ENCODE results near the gene ZCCHC4. TPM values are rescaled to one million over a fixed set of nuclear protein-coding genes. Genes with fewer than 3 reads are reported as not detected.

Gene ZCCHC4
- total RNA-seq, 1 donor from 2014 or later, result 12.7 TPM

DNA sequence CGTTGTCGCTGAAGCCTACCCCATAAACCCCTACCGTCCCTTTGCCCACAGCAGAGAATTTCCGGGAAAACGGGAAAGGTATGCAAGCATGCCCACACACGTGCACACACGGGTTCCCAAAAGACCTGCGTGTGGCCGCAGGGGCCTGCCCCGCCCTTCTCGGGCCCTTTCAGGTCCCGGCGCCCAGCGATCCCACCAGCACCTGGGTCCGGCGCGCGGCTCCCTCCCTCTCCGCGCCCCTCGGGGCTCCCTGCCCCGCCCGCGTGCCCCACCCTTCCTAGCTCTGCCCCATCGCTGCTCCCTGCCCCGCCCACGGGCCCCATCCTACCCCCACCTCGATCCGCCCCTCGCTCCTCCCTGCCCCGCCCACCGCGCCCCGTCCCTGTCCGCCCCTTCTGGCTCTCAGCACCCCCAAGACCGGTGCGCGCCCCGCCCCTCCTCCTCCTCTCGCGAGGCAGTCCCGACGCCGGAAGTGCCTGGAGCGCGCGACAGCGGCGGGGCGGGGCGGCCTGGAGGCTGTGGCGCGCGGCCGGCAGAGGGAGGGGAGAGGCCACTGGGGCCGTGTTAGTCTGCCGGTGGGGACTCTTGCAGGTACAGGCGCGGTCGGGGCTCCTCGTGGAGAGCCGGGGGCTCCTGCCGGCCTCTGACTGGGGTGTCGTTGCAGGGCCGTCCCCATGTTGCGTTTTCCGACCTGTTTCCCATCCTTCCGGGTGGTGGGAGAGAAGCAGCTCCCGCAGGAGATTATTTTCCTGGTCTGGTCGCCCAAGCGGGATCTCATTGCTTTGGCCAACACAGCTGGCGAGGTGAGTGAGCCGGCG lies 64.4 kb downstream of the ZCCHC4 start, which contains the start of gene ANAPC4:
Gene ANAPC4 (plus strand): TSS at position 510 of the 818 bp plus-strand sequence. CDS start 165 bp downstream, at position 675.
- intact Hi-C loops (cut with micrococcal nuclease), result loop anchor here (1.0 to 5.0 kb wide), 8 partner anchors 45 to 1205 kb away; partner anchors contain the start of genes DHX15, PI4K2B, SEPSECS and SMIM20

DNA sequence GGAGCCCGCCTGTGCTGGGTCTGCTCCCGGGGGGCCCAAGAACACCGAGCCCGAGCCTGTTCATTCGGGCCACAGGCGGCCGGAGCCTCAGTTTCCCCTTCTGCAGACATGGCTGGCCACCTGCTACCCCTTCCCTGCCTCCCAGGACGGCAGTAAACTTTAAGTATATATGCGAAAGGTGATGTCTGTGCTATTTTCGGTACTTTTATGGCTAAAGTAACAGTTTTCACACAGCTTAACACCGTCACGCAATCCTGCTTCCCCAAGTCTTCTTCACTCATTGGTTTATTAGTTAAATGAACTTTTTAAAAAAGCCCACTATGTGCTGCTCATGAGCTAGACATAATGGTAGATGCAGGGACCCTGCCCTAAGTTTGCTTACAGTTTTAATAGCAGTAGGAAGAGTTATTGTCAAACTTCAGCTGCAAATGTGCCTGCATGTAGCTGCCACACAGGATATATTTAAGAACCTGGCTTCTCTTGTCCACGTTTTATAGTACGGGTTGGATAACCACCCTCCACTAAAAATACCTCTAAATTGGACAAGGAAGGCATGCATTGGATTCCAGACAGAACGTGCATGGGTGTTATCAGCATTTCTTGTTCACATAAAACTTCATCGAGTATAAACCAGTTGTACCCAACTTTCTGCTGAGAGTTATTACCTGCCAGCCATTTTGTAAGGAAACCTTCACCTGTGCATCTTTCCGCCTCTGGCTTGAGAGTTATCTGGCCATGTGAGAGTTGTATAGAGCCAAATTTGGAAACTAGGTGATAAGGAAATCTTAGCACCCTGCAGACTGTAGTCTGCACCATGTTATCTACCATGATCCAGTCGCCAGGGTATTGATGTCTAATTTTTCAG lies 65.2 kb downstream of the ZCCHC4 start:
- intact Hi-C loops (cut with micrococcal nuclease), result loop anchor here (1.0 to 5.0 kb wide), 8 partner anchors 46 to 1204 kb away; partner anchors contain the start of genes DHX15, PI4K2B, SEPSECS and SMIM20

DNA sequence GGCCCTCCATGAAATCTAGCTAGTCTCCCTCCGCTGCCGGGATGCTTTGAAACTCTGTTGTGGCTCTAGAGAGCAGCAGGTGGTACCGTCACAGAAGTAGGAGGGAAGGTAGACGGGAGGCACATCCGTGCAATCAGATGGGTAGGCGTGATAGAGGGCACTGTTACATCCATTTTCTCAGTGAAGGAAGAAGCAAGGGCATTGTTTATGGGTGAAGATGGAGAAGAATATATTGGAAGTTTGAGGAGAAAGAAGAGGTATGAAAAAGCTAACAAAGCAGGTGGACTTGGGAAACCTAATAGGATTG lies 65.8 kb downstream of the ZCCHC4 start:
- intact Hi-C loops (cut with micrococcal nuclease), result loop anchor here (5.0 kb wide), 4 partner anchors 46 to 1204 kb away; partner anchors contain the start of genes DHX15 and TBC1D19

DNA sequence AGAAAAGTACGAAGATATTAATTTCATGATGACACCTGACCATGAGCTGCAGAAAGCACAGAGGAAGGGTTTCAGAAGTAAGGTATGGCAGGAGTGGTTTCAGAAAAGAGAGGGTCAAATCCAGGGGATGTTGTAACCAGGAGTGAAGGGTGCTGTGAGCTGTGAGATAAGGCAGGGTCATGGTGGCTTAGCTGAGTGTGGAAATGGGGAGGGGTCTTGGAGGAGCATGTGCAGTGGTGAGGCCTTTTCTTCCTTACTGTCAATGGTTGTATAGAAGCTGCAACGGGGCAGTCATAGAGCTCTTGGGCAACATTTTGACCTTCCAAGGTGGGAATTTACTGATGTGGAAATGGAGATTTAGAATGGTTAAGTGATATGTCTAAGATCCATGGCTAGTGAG lies 67.0 kb downstream of the ZCCHC4 start:
- intact Hi-C loops (cut with micrococcal nuclease), result loop anchor here (5.0 kb wide), 4 partner anchors 47 to 1203 kb away; partner anchors contain the start of genes DHX15 and TBC1D19

DNA sequence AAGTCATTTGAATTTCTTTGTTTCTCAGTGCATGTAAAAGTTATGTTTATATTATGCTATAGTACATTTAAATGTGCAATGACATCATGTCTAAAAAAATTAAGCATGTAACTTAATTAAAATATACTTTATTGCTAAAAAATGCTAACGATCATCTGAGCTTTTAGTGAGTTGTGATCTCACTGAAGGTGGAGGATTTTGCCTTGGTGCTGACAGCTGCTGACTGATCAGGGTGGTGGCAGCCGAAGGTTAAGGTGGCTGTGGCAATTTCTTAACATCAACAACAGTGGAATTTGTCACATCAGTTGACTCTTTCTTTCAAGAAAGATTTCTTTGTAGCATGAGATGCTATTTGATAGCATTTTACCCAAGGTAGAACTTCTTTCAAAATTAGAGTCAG lies 71.1 kb downstream of the ZCCHC4 start:
- intact Hi-C loops (cut with micrococcal nuclease), result no loop called here

DNA sequence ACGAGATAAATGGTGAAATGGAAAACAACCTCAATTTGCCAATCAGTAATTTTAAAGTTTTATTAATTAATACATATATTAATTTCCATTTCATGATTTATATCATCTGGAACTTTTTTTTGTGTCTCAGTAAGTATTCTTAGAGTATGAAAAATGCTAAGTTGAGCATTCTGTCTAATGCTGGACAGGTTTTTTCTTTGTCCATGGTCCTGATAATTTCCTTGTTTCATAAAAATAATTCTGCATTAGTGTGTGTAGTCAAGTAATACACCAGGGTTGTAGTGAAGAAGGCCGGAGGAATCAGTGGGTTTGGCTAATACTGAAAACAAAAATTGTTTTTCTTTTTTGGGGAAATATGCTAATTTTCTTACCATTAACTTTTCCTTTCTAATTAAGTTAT lies 74.4 kb downstream of the ZCCHC4 start:
- intact Hi-C loops (cut with micrococcal nuclease), result no loop called here

DNA sequence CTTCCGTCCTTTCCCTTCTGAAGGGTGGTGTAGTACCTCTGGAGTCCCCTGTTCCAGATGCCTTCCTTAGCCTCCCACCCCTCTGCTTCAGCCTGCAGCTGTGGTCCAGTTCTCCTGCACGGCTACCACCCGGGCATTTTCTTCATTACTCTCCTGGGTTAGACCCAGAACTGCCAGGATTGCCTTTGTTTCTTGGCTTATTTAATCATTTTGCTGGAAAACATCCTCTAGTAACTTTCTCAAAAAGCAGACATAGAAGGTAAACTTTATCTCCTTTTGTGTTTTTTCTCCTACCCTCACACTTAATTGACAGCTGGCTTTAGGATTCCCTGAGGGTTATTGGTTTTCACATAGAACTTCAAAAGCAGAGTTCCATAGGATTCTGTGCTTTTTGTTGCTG lies 84.7 kb downstream of the ZCCHC4 start:
- intact Hi-C loops (cut with micrococcal nuclease), result no loop called here

DNA sequence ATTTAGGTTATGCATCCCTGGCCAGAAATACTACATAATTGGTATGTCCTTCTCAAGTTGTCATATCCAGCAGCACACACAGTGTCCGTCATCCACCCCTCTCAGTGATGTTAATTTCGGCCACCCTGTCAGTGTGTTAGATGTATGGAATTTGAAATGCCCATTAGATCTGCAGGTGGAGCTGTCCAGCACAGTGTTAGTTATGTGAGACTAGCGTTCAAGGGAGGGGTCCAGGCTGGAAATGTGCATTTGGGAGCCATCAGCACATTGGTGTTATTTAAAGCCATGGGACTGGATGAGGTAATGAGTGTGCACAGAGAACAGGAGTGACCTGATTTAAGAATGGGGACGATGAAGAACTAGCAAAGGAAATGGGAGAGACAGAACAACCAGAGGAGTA lies 86.9 kb downstream of the ZCCHC4 start:
- intact Hi-C loops (cut with micrococcal nuclease), result no loop called here

DNA sequence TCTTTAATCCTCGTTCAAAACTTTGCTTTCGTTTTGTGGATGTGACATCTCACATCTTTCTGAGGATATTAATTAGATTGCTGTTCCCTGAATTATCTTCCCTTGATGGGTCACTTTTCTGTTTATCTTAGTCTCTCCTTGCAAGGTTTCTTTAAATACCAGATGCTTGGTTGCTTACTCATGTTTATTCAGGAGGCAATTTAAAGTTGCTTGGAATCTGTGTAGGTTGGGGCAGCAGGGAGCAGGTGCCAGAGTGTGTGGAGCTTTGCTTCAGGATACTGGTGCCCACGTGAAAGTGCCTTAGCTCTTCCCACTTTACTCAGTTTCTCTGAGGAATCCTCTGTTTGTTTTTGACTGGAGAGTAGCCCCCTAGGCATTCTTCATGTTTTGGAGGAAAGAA lies 88.5 kb downstream of the ZCCHC4 start:
- intact Hi-C loops (cut with micrococcal nuclease), result no loop called here

GRCh38 chr4:25402521-25402920 lies 89.9 kb downstream of the ZCCHC4 start:
- intact Hi-C loops (cut with micrococcal nuclease), result no loop called here

- intact Hi-C loops (cut with micrococcal nuclease), result no loop called here
Measured at GRCh38 chr4:25403699-25404098, 91.1 kb downstream of the ZCCHC4 start.

GRCh38 chr4:25405453-25405852 lies 92.9 kb downstream of the ZCCHC4 start:
- intact Hi-C loops (cut with micrococcal nuclease), result no loop called here

DNA sequence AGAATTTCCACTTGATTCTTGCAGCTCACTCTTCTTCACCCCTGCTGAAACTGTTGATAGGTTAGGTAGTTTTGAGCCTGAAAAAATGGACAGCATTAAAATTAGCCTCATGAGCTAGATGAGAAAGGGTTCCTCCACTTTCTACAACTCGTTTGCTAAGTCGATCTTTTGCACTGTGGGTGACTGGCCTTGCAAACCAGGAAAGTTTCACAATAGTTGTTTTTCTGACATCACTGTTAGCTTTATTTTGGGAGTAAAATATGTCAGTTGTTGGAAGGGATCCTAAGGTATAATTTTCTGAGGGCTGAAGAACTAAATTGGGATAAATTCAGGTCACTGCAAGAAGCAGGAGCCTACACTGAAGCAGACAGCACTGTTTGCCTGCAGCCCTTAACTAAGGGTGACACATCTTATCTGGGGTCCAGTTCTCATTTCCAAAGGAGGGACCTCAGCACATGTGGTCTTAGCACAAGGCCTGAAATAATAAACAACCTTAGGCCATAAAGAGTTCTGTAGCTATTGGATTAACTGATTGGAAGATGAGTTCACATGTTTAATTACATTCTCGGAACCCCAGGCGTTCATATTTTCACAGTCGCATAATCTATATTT lies 93.6 kb downstream of the ZCCHC4 start:
- intact Hi-C loops (cut with micrococcal nuclease), result no loop called here

DNA sequence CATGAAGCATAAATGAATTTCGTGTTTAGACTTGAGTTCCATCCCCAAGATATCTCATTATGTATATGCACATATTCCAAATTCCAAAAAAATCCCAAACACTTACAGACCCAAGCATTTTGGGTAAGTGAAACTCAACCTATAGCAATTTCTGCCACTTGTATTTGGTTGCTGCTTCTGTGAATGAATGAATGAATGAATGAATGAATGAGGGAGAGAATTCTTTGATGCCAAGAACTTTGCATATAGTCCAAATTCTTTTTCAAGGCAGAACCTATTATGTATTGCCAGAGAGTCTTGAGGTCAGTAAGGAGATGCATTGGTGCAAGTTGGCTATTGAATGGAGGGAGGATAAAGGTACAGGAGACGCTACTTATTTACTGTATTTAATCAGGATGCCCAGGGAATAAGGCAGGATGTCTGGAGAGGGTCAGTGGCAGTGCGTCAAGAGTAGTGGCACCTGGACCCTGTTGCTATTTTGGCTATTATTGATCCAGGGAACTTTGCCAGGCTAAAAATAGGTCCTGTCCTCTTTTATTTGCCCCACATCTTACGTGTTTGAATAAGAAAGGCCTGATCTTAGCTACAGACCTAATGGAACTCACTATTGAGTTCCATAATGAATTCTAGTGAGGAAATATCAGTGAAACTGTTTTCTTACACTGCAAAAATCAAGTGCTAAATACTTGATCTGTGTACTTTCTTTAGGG lies 98.4 kb downstream of the ZCCHC4 start:
- intact Hi-C loops (cut with micrococcal nuclease), result no loop called here

DNA sequence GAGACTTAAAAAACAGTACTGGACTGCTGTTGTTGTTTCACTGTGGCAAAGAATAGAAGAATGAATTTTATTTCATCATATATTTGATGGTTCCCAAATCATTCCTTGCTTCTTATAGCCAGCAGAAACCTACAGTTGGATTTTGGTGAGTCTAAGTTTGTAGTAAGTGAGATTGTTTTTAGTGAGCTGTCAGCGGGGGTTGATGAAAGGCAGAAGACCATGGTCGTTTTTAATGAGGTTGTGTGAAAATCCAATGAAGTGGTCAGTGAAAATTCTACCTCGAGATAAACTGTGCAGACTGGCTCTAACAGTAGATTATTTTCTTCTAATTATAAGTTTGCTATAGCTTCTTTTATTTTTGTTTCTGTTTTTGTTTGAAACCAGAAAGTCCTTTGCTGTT lies 100.7 kb downstream of the ZCCHC4 start:
- intact Hi-C loops (cut with micrococcal nuclease), result no loop called here

DNA sequence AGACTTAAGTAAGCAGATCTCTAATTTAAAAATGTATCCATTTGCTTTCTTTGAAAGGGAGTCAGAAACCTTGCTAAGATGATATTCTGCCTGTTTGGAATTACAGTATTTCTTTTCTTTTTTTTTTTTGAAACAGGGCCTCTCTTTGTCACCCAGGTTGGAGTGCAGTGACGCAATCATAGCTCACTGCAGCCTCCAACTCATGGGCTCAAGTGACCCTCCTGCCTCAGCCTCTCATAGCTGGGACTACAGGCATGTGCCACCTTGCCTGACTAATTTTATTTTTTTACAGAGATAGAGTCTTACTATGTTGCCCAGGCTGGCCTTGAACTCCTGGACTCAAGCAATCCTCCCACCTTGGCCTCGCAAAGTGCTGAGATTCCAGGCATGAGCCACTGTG lies 104.4 kb downstream of the ZCCHC4 start:
- intact Hi-C loops (cut with micrococcal nuclease), result no loop called here

Other genes with a start within 250 kb of the ZCCHC4 start
- 10.1 and 12.0 TPM in 2 replicates for gene SEPSECS, start 152.3 kb upstream of the ZCCHC4 start, total RNA-seq
- gene PI4K2B, start 78.7 kb upstream of the ZCCHC4 start, total RNA-seq, result 34.2 and 37.3 TPM in 2 replicates
- gene ANAPC4, start 64.5 kb downstream of the ZCCHC4 start, total RNA-seq, result 50.1 TPM in 2 replicates